ENCODE results near the gene AFF3.

AFF3 gene

GRCh38 chr2:99697811-99698568, 444.4 kb downstream of the AFF3 start:
- no peak for DNase-seq (ENCODE audit: low read depth)

DNA sequence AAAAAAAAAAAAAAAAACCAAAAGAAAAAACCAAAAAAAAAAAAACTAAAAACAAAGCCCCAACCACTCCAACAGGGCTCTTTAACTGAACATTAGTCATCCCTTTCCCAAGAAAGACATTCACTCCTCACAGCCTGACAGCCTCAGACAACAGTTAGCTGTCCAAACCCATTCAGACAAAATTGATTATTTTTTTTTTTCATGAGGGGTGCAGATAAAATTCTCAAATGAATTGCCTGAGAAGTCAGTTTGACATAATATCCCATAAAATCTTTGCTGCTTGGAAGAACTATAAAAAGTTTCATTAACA, 446.5 kb downstream of the AFF3 start:
- DNase-seq (ENCODE audit: low read depth): no peak

DNA sequence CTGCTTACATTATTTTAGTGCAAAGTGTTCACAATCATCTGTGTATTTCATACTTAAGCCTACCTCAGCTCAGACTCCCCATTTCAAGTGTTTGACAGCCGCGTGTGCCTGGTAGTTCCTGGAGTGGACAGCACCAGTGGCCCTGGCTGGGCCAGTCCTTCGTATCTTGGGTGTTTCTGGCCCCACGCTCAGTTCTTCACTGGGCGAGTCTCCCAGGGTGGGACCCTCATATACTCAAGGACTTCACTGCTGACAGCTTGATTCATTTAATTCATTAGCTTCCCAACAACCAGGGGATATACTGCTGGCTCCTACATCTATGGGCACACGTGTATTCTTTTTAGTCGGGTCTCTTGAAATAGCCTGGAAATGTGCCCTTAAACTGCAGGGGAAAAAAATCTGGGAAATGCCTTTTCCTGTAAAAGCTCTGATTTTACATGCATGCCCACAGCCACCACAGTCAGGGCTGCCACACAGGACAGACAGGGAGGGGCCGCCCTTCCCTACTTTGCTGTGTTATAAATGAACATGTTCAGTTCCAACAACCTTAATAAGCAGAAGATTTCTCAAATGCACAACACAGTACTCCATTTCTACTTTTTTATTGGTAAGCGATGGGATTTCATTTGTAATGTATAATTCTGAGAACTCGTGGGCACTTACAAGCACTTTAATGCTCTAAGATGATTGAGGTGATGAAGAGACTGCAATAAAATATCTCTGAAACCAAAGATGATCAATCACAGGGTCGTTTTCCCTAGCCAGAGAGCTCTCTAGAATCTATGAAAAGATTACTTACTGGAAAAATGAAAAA, 447.1 kb downstream of the AFF3 start:
- no peak for DNase-seq (ENCODE audit: low read depth)

GRCh38 chr2:99694331-99694730, 448.1 kb downstream of the AFF3 start:
- no peak for DNase-seq (ENCODE audit: low read depth)

GRCh38 chr2:99692785-99693184, 449.6 kb downstream of the AFF3 start:
- no peak for DNase-seq (ENCODE audit: low read depth)

DNA sequence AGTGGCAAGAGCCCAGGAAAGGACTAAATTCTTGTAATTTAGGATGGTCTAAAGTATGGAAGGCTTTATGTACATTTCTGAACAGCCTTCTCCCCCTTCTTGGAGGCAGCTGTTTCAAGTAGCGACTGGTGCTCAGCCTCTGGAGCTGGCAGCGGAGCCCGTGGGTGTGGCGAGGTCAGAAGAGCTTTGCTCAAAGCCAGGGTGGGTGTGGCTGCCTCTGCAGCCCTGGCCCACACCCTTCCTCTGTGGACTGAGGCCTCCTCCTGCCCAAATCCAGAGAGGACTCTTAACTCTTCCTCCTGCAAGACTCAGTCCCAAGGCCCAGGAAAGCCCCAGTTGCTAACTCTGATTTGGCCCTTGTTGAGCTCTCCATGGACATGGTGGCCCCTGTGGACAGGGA, 450.5 kb downstream of the AFF3 start:
- DNase-seq (ENCODE audit: low read depth): no peak

- no peak for DNase-seq (ENCODE audit: low read depth)
These were observed 453.1 kb downstream of the AFF3 start for GRCh38 chr2:99689145-99689742.

- no peak for DNase-seq (ENCODE audit: low read depth)
These were observed 453.7 kb downstream of the AFF3 start for GRCh38 chr2:99688699-99689098.

DNA sequence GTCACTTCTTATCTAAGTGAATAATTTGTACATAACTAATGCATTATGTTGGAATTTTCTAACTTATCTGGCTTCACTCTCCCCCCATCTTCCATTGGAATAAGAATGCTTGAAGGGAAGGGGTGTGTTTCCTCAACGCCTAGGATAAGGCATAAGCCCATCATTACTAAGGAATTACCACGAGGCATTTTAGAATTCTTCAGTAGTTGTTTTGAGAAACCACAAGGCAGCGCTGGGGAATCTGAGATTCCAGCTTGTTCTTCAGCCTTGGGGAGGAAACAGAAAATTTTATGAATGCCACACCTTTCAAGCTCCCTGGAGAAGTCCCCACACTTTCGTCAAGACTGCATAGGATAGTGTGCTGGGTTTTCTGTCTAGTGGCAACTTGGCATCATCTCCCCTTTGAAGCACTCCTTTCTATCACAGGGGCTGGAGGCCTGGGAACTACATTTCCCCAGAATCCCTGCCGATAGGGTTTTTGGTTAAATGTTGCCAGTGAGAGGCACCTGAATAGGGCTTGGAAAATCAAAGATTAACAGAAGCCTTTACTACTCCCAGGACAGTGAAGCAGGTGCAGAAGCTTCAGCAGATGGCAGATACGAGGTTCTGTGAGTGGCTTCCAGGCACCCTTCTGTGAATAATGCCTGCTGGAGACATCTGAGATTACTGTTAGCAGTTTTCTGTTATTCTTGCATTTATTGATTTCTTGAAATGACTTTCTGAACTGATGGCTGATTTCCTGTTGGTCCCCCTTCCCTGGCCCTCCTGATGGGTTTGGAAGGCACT, 459.9 kb downstream of the AFF3 start:
- DNase-seq (ENCODE audit: low read depth): no peak

DNA sequence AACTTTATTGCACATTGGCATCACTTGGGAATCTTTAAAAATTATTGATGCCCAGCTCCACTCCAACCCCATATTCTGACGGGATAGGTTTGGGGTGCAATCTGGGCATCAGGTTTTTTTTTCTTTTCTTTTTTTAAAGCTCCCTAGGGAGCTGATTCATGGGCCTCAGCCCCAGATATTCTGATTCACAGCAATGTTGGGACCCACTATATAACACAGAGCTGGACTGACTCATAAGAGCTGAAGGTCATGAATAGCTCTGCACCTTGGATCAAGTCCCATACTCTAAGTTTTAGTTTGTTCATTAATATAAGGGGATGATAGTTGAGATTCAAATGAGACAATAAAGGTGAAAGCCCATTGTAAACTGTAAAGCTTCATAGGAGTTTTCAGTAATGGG, 461.4 kb downstream of the AFF3 start:
- no peak for DNase-seq (ENCODE audit: low read depth)

GRCh38 chr2:99679518-99679917, 462.9 kb downstream of the AFF3 start:
- no peak for DNase-seq (ENCODE audit: low read depth)

- no peak for DNase-seq (ENCODE audit: low read depth)
These were observed 463.8 kb downstream of the AFF3 start for GRCh38 chr2:99678625-99679024.

- DNase-seq (ENCODE audit: low read depth): no peak
These were observed 464.6 kb downstream of the AFF3 start for GRCh38 chr2:99677814-99678213.

DNA sequence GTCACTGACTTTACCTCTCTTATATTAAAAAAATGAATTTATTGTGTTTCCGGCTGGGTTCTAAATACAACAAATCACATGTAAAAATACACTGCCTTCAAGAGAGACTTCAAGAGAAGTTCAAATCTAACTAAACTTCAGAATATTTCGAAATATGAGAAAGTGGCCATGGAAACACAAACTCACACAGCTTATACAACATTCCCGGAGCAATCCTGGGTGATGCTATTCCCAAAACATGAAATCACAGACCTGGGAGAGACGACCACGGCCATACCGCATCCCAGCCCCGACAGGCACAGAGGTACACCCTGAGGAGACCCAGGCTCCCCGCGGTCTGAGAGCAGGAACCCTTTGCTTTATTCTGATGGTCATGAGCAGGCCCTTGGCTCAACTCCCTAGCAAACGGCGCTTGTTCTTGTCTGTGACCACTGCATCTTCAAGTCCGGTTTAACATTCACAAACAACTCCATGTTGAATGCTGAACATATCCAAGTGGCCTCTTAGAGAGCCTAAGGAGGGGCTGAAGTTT, 467.2 kb downstream of the AFF3 start:
- DNase-seq (ENCODE audit: low read depth): no peak

- DNase-seq (ENCODE audit: low read depth): no peak
These were observed 468.3 kb downstream of the AFF3 start for GRCh38 chr2:99674090-99674489.

DNA sequence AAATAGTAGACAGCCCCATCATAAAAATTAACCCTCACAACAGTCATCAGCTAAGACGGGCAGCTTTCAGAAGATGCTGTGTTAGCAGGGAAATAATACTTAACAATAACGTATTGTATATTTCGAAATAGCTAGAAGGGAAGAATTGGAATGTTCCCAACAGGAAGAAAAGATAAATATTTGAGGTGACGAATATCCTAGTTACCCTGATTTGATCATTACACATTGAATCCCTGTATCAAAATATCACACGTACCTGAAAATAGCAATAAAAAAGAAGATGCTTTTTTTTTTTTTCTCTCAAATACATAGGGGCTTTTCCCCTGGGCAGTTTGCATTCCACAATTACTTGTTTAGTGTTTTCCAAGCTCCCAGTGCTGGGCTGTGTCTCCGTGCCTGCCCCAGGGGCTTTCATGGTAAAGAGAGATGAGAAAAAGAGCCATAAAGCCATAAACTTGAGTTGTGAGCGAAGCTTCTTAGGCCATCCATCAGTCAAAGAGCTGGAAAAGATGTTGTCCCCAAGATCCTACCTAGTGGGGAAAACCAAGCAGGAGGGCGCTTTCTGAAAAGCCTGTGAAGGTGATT, 469.5 kb downstream of the AFF3 start:
- no peak for DNase-seq (ENCODE audit: low read depth)

- DNase-seq (ENCODE audit: low read depth): no peak
These were observed 471.3 kb downstream of the AFF3 start for GRCh38 chr2:99670768-99671734.

DNA sequence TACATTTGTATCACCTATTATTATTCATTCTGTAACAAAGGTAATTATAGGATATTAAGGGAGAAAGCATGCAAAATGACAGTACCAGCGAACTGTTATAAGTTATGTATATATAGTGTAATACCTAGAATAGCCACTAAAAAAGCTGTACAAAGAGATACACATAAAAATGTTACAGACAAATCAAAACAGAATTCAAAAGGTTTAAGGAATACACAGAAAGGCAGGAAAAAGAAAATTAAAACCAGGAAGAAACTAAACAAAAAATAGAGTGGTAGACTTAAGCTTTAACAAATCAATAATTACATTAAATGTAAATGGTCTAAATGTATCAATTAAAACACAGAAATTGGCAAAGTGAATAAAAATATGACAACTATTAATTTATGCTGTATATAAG, 476.1 kb downstream of the AFF3 start:
- no peak for DNase-seq (ENCODE audit: low read depth)

DNA sequence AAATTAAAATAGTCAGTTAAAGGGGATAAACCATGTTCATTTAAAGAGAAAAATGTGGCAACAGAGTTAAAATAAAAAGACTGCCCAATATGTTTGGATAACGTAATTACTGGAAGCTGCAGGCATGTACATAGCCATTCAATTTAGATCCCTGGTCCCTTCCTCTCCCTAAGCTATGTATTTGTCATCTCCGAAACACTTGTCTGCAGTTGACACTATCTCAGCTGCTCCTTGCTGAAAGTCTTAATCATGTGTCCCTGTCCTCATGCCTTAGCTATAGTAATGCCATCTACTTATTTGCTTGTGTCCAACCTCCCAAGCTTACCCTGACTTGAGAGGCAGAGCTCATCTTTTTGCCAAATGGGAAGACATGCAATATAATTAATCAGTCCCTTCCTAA, 478.7 kb downstream of the AFF3 start:
- DNase-seq (ENCODE audit: low read depth): no peak

- DNase-seq (ENCODE audit: low read depth): no peak
These were observed 479.5 kb downstream of the AFF3 start for GRCh38 chr2:99662761-99663341.
